LNCAP (cell line): ENCODE measurements around the gene PLG.

Source experiments
- CTCF ChIP-seq: fragments of 450-650 bp; IDR thresholded peaks from 2 replicates; pipeline ENCODE4 v1.5.1; 2017; ENCODE audit warnings: mild to moderate bottlenecking

PLG gene

GRCh38 chr6:160781298-160781697 lies 79.3 kb downstream of the PLG start:
- TF ChIP-seq CTCF = no peak

- no peak for TF ChIP-seq CTCF
Measured at GRCh38 chr6:160782228-160782627, 80.2 kb downstream of the PLG start.

GRCh38 chr6:160783741-160784140 lies 81.7 kb downstream of the PLG start:
- TF ChIP-seq CTCF = no peak

GRCh38 chr6:160788806-160789205 lies 86.8 kb downstream of the PLG start:
- no peak for TF ChIP-seq CTCF

- TF ChIP-seq CTCF = no peak
Measured at GRCh38 chr6:160789263-160790027, 87.4 kb downstream of the PLG start.

GRCh38 chr6:160790028-160790792 lies 88.2 kb downstream of the PLG start:
- TF ChIP-seq CTCF = no peak

- no peak for TF ChIP-seq CTCF
Measured at GRCh38 chr6:160791459-160791858, 89.4 kb downstream of the PLG start.
